HG03095 (cell line): ENCODE data around the gene CADM2.
"Not testable (repeated sequence)": the region's sequence is repeated elsewhere in the genome, so short reads cannot be mapped to it uniquely, and the experiment has no call there.

Experiments used
- ATAC-seq: cut with Tn5 transposase; IDR thresholded peaks from one replicate; pipeline ENCODE4 v1.9.1; 2021; ENCODE audit warnings: moderate library complexity; ENCODE audit not compliant: unreplicated experiment

Gene CADM2

GRCh38 chr3:85455561-85456200 is 496.9 kb downstream of the CADM2 start:
- ATAC-seq = no peak

GRCh38 chr3:85474241-85474640 is 515.5 kb downstream of the CADM2 start:
- no peak for ATAC-seq

GRCh38 chr3:85475346-85475745 is 516.6 kb downstream of the CADM2 start:
- ATAC-seq = no peak

GRCh38 chr3:85476891-85477495 is 518.2 kb downstream of the CADM2 start:
- no peak for ATAC-seq

GRCh38 chr3:85481411-85482212 is 522.8 kb downstream of the CADM2 start:
- ATAC-seq = no peak

- ATAC-seq = no peak
These were observed 523.4 kb downstream of the CADM2 start for GRCh38 chr3:85482213-85482490.

GRCh38 chr3:85483986-85484385 is 525.2 kb downstream of the CADM2 start:
- ATAC-seq = no peak

GRCh38 chr3:85487375-85487774 is 528.6 kb downstream of the CADM2 start:
- no peak for ATAC-seq

- ATAC-seq = no peak
These were observed 536.8 kb downstream of the CADM2 start for GRCh38 chr3:85495602-85496001.

- ATAC-seq = no peak
These were observed 539.4 kb downstream of the CADM2 start for GRCh38 chr3:85498177-85498576.

GRCh38 chr3:85502148-85502875 is 543.5 kb downstream of the CADM2 start:
- no peak for ATAC-seq

- not testable (repeated sequence) for ATAC-seq
These were observed 545.5 kb downstream of the CADM2 start for GRCh38 chr3:85504129-85504784.

- not testable (repeated sequence) for ATAC-seq
These were observed 546.2 kb downstream of the CADM2 start for GRCh38 chr3:85504785-85505511.

GRCh38 chr3:85507052-85507451 is 548.3 kb downstream of the CADM2 start:
- not testable (repeated sequence) for ATAC-seq

- ATAC-seq = no peak
These were observed 549.9 kb downstream of the CADM2 start for GRCh38 chr3:85508659-85509058.

- no peak for ATAC-seq
These were observed 557.4 kb downstream of the CADM2 start for GRCh38 chr3:85516146-85516545.

GRCh38 chr3:85524104-85524503 is 565.3 kb downstream of the CADM2 start:
- no peak for ATAC-seq

GRCh38 chr3:85525264-85525663 is 566.5 kb downstream of the CADM2 start:
- no peak for ATAC-seq

- ATAC-seq = no peak
These were observed 574.8 kb downstream of the CADM2 start for GRCh38 chr3:85533586-85533985.

GRCh38 chr3:85535517-85535916 is 576.7 kb downstream of the CADM2 start:
- ATAC-seq = no peak
